SIG-M5 treated with dmso at 0.1 percent for 504 hours (cell line): Measurements from ENCODE around the gene WIPF3.
A peak's percentile ranks its signal among the peaks of the same experiment; 100 is the strongest.
"Not testable (repeated sequence)": the region's sequence is repeated elsewhere in the genome, so short reads cannot be mapped to it uniquely, and the experiment has no call there.

Source experiments
- DNase-seq: peaks from one replicate; lab custom pipeline; 2025; ENCODE audit not compliant: unreplicated experiment; lab: John Stamatoyannopoulos, UW

The WIPF3 gene

GRCh38 chr7:29948587-29948986, 142.3 kb downstream of the WIPF3 start:
- DNase-seq, result no peak

DNA sequence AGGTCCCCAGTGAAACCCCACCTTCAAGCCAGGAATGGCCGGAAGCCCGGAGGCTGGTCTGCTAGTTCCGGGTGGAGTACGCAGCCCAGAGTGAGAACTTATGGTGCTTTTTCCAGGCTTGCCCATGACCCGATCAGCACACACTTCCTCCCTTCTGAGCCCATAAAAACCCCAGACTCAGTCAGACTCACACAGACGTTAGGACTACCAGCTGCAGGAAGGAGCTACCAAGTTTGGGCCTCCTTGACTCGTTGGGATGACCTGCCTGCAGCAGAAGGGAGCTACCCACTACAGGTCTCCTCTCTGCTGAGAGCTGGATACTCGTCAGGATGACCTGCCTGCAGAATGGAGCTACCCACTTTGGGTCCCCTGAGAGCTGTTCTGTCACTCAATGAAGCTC, 144.2 kb downstream of the WIPF3 start:
- DNase-seq, result no peak

- no peak for DNase-seq
Measured at GRCh38 chr7:29951206-29951605, 144.9 kb downstream of the WIPF3 start.

DNA sequence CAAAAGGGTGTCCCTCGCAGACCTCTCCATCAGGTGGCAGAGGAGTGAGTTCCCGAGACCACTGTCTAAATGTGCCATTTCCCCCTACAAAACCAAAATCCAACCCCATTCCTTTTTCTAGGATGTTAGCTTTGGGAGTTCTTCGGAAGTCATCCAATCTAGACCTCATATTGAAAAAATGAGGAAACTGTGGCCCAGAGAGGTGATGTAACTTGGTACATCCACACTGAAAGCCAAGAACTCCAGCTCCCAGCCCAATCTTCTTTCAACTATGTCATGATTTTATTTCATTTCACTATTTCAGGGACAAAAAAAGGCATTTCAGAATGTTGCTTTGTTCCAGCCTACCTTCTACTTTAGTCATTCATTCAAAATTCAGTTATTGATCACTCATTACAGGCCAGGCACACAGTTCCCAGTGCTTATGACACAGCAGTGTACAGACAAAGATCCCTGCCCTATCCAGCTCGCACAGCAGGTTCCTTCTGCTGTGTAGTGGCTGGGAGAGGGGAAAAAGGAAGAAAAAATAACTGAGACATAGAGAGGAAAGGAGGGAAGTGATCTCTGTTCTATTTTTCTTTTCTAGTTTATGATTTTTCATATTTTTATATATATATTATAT, 147.5 kb downstream of the WIPF3 start:
- DNase-seq, result no peak

- no peak for DNase-seq
Measured at GRCh38 chr7:29955075-29955792, 148.9 kb downstream of the WIPF3 start.

DNA sequence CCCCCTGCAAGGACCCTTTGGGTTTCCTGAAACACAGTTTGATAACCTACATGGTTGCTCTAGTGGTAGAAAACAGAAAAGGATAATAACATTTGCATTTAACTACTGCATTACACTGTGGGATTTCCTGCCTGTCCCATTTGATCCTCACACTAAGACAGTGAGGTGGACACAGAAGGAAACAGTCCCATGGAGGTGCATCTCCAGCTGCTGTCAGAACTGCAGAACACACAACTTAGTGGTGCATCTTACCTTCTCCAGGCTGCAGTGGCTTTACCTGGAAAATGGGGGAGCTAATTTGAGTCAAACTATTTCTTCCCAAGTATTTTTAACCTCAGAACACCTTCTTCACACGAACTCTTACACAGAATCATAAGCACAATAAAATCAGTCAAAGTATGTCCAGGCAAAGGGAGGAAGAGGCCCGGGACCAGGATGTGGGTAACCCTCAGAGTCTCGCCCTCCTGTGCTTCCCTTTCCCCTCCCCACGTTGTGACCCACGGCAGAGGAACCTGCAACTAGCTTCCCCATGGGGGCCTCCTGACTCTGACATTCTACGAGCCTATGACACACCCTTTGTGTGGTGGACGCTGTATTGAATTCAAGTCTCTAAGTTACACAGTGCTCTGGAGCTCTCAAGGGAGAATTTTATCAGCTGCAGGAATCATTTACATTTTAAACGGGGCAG, 149.6 kb downstream of the WIPF3 start:
- DNase-seq, result peak; percentile 62

GRCh38 chr7:29956487-29956836, 150.2 kb downstream of the WIPF3 start:
- DNase-seq, result no peak

DNA sequence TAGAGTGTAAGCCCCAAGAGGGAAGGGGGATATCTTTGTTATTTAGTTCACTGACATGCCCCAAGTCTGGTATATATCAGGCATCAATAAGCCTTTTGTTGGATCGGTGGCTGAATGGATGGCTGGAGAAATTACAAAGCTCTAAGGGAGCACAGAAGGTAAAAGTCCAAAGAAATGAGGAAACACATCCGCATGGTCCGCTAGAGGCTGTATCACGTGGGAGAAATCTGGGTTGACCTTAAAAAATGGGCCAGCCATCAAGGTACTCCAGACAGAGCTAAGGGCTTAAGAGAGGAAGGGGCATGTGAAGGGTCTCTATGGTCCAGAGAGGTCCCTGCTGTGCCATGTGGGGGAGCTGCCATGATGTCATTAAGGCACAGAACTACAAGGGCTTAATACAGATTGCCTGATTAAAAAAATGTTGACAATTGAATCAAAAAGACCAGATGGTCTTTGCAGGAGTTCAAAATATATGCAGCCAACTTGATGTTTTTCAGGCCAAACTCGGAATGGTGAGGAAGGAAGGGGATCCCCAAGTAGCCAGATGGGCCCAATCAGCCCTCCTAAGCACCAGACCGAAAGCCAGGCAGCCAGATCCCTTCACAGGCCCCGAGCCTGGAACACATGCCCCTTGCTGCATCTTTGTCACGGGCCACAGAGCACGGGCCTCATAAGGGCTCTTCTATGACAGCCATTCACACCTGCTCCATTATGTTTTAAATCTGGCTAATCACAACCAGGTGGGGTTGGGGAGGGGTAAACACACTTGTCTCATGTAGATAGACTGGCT, 151.4 kb downstream of the WIPF3 start:
- DNase-seq, result no peak

DNA sequence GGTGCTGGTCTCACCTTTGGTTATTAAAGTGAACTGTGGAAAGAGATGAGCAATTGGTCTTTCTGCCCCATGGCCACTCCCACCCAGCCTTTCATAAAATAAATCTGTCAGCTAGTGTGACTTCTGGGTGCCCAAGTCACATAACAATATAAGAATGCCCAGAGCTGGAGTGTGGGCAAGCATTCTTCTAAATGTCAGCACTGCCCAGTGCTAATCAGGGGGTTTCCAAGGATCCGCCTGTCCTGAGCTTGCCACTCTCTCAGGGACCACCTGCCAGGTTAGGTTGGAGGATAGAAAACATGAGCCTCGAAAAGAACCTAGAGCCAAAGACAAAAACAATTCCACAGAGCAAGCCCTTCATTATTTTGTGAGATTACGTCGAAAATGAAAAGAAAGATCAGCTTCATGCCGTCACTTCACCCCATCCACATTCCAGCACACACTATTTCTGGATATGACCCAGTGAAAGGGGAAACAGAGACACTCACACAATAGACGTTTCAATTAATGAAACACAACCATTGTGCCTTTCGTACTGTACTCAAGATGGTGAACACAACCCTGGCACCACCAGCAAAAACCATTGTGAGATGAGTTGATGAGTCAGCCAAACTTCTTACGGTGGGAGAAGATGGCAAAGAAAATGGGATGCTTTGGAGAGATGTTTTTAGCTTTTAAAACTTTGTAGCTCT, 152.5 kb downstream of the WIPF3 start:
- DNase-seq, result no peak

GRCh38 chr7:29961611-29962010, 155.3 kb downstream of the WIPF3 start:
- DNase-seq, result not testable (repeated sequence)

GRCh38 chr7:29962035-29962434, 155.7 kb downstream of the WIPF3 start:
- DNase-seq, result no peak

DNA sequence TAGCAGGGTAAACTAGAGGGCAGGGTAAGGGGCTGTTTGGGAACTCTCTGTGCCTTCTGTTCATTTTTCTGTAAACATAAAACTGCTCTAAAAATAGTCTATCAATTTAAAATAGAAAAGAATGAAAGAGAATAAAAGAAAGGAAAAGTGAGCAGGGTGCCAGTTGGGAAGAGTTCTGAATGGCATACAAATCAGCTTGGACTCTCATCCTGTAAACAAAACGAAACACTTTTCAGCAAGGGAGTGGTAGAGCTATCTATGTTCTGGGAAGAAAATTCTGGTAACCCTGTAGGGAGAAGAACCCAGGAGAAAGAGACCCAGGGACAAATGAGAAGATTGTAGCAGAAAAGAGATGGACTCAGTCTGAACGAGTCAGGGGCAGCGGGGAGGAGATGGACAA, 158.7 kb downstream of the WIPF3 start:
- no peak for DNase-seq
